GM19463 (cell line): Measurements from ENCODE around the gene ACSF3.

Experiments
- ATAC-seq: cut with Tn5 transposase; IDR thresholded peaks from one replicate; pipeline ENCODE4 v1.9.1; 2021; ENCODE audit warnings: mild to moderate bottlenecking, moderate library complexity; ENCODE audit not compliant: unreplicated experiment

ACSF3 gene

DNA sequence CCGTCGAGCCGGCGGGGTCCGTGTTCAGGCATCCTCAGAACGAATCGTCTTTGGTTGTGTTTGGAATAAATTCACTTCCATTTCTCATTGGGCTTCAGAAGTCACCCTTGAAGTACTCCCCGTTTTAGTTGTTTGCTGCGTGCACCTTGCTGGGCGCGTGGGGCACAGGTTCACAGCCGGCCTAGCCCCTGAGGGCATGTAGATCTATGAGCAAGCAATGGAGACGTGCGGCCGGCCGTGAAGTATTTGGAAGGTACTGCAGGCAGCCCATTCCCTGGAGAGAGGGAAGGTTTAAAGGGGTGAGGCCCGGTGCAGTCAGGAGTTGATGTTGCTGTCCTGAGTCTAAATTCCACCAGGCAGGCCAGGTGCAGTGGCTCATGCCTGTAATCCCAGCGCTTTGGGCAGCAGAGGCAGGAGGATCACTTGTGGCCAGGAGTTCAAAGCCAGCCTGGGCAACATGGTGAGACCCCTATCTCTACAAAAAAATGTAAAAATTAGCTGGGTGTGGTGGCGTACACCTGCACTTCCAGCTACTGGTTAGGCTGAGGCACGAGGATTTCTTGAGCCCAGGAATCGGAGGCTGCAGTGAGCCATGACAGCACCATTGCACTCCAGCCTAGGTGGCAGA, 714 bp downstream of the ACSF3 start:
- no peak for ATAC-seq

DNA sequence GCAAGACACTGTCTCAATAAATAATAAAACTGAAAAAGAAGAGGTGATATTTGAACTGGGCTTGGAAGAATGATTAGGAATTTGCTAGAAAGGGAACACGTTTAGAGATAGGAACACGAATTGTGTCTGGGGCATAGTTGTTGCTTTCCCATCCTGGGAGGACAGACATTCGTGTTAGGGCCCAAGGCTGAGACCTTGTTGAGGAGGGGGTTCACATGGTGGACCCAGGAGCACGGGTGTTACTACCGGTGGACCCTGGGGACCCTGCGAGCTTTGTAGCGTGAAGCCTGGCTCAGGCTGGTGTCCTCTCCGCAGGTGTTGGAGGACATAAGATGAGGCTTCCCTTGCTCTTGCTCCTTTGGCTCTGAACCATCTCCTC, 1.2 kb downstream of the ACSF3 start:
- ATAC-seq = no peak

DNA sequence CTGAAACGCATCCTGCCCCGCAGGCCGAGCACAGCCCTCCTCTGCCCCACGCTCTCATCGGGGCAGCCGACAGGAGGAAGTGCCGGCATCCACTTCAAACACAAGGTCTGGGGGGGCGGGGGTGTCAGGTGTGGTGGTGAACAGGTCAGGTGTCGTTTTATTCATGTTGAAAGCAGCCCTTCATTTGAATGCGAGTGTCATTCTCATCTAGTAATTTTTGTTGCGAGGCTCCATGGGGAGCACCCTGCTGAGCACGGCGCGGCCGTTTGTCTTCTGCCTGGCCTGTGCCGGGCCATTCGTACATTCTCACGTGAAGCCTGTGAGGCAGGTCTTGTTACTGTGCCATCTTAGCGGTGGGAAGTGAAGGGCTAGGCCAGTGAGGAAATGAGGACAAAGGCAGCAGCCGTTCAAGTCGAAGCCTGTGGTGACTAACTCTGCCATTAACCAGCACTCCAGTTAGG, 1.9 kb downstream of the ACSF3 start:
- ATAC-seq = no peak

DNA sequence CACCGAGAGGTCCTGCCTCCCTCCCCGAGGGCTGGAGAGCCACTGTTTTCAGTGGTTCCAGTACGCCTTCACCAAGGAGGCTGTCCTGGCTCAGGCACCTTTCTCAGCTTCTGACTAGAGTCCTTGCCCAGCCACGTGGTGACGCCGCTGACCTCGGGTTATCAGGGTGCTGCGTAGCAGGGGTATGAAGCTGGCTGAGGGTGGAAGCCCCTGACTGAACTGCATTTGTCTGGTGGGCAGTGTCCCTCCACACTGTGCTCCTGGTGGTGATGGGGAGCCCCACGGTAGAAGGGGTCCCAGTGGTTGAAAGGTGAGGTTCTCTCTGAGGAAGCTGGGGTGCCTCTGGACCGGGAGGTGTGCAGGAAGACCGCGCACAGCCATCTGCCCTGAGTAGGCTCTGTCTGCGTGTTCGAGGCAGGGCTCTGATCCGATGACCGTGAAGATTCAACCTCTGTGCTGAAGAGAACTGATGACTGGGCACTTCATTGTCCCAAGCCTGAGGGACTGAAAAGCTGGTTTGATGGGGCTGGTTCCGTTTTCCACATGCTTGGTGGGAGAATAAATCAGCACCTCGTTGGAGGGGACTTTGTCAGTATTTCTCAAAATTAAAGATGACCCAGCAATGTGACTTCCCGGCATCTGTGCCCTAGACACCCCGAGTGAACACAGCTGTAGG, 2.5 kb downstream of the ACSF3 start:
- no peak for ATAC-seq

DNA sequence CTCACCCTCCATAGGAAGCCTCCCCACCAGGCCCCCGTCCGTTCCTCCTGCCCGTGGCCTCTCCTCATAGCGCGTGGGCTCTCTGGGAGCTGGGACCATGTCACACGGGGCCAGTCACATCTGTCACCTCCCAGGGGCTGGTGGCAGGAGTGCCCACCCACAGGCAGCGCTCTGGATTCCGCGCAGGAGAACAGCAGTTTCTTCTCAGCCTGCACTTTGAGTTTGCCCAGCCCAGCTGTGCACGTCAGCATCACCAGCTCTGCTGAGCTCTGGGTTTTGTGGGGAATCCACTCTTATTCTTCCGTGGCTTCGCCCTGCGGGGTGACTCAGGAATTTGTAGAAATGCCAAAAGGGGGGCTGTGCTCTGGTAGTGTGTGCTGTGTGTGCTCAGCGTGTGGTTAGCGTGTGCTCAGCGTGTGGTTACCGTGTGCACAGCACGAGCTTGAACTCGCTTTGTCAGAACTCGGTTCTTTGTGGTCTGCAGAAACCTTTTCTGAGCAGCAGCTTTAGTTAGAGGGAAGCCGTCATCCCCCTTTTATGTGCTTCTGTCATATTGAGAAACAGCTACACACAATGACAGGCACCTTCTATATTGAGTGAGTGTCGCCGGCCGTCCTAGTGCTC, 3.2 kb downstream of the ACSF3 start:
- ATAC-seq = no peak

DNA sequence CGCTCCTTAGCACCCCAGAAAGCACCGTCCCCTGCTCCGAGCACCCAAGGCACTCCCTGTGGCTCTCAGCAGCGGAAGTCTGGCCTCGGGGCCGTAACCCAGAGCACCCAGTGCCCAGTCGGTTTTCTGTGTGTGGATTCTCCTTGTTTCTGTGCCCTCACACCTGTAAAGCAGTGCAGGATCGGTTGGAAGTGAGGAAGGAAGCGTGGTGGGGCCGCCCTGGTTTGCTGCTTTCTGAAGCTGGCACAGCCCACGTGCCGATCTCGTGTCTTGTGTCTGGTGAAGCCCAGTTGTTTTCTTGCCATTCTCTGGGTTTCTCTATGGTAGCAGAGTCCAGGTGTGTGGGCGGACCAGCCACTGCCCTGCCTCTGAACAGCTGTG, 3.7 kb downstream of the ACSF3 start:
- no peak for ATAC-seq

DNA sequence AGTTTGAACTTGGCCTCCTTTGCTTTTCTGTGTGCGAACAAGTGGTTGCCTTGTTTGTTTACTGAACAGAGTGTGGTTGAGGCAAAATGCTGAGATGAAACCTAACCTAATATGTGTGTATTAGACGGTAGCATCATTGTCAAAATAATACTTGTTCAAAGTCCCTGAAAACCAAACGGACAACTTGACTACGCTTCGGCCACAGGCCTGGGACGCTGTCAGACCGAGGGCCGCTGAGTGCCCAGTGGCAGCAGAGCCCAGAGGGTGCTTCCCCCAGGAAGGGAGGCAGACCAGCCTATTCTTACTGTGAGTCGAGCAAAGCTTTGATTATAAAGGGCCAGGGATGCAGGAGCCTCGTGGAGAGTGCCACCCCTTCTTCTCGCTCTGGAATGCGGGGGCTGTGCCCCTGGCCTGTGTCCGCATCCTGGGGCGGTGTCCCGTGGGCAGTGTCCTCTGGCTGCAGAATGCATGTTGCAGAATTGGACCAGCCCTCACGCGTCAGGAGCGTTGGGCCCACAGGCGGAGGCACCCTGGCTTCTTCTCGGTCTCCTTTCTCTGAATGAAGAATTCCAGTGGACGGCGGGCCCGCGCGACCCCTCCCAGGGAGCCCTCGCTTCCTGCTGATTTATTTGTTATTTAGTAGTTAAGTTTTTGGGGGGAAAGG, 5.2 kb downstream of the ACSF3 start:
- ATAC-seq = no peak

DNA sequence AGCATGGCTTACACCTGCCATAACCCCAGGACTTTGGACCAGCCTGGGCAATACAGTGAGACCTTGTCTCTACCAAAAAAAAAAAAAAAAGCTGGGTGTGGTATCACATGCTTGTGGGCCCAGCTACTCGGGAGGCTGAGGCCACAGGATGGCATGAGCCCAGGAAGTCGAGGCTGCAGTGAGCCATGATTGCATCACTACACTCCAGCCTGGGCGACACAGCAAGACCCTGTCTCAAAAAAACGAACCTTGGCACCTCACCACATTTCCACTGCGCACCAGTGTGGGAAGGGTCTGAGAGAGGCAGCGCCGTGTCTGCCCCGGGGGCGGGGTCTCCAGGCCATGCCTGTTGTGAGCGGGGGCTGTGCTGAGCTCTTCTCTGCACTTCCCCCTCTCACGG, 6.3 kb downstream of the ACSF3 start:
- ATAC-seq = no peak

DNA sequence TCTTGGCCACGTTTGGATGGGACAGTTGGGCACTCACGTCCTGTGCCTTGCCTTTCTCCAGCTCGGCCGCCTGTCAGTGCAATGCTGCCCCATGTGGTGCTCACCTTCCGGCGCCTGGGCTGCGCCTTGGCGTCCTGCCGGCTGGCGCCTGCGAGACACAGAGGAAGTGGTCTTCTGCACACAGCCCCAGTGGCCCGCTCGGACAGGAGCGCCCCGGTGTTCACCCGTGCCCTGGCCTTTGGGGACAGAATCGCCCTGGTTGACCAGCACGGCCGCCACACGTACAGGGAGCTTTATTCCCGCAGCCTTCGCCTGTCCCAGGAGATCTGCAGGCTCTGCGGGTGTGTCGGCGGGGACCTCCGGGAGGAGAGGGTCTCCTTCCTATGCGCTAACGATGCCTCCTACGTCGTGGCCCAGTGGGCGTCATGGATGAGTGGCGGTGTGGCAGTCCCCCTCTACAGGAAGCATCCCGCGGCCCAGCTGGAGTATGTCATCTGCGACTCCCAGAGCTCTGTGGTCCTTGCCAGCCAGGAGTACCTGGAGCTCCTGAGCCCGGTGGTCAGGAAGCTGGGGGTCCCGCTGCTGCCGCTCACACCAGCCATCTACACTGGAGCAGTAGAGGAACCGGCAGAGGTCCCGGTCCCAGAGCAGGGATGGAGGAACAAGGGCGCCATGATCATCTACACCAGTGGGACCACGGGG, 7.1 kb downstream of the ACSF3 start:
- no peak for ATAC-seq

DNA sequence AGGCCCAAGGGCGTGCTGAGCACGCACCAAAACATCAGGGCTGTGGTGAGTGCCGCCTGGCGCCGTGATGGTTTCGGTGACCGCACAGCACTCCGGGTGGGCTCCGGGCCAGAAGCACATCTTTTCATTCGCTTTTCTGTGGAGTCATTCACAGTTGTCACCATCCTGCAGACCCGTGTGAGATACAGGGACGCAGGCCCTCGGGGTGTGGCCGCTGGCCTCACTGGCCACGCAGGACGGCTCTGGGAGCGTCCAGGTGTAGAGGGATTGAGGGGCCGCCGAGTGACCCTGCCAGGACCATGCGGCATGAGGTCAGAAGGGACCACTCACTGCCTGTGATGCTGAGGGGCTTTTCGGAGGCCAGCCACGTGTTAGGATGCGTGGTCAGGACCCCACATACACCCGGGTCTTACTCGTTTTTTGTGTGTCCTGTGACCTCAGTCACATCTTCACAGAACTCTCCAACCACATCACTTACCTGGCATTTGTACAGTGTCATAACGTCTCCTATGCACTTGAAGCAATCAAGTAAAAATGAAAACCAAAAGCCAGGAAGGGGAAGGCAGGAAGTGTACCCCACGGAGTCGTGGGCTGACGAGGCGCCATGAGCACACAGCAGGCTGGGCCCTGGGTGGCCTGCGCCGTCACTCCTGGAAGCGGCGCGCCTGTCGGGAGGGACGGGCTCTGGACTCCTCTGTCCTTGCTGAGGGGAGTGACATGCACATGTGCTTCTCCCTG, 7.8 kb downstream of the ACSF3 start:
- no peak for ATAC-seq

DNA sequence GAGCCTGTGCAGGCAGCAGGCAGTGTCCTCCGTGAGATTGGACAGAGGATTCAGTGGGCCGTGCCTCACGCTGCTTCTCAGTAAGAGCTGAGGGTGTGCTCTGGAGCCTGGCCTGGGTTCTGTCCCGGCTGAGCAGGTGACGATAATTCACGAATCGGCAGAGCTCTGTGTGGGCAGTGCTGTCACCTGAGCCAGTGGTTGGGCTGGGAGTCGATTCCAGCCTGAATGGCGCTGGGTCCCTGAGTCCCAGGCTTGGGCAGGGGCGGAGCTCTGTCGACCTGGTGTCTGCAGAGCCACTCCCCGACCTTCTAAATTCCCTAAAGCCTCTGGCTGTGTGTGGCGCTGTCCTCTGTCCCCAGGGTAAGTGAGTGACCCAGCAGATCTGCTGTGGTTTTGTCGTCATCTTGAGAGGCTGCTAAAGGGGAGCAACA, 8.4 kb downstream of the ACSF3 start:
- no peak for ATAC-seq

DNA sequence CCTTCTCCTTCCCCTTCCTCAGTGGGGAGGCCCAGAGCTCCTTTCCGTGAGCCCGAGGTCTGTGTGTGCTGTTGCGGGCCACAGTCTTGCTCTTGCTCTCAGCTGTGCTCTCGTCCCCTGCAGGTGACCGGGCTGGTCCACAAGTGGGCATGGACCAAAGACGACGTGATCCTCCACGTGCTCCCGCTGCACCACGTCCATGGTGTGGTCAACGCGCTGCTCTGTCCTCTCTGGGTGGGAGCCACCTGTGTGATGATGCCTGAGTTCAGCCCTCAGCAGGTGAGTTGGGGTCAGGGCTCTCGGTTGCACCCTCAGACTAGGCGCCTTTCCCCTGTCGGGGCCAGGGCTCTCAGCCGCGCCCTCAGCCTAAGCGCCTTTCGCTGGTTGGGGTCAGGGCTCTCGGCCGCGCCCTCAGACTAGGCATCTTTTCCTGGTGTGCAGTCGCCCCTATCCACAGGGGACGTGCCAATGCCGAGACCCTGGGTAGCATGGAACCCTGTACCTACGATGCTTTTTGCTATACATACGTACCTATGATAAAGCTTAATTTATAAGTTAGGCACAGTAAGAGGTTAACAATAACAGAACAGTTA, 8.9 kb downstream of the ACSF3 start:
- no peak for ATAC-seq

DNA sequence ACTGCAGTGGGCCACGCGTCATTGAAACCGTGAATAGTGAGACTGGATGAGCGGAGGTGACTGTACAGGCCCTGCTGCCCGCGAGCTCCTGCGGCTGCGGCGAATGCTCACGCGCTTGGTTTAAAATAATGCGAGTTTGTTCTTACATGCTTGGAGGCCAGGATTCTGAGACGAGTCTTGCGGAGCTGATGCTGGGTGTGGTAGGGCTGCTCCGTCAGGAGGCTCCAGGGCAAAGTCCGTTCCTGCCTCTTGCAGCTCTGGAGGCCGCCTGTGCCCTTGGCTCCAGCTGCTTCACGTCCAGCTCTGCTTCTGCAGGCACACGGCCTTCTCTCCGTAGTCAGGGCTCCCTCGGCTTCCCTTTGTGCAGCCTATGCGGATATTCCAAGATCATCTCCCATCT, 9.5 kb downstream of the ACSF3 start:
- ATAC-seq = no peak

DNA sequence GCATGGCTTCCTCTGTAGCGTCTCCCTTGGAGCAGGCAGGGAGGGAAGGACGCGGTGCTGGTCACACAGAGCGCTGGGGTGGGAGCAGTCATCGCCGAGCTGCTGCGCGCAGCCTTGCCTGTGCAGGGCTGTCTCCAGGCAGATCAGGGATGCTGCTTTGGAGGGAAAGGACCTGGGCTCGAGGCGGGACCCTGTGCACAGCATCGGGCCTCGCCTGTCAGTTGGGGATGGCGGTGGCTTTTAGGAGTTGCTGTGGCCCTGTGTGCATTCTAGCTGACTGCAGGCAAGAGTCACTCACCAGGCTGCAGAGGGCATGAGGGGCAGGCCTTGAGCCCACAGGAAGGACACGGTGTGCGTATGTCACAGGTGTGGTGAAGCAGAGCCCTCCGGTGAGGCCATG, 10.1 kb downstream of the ACSF3 start:
- no peak for ATAC-seq

DNA sequence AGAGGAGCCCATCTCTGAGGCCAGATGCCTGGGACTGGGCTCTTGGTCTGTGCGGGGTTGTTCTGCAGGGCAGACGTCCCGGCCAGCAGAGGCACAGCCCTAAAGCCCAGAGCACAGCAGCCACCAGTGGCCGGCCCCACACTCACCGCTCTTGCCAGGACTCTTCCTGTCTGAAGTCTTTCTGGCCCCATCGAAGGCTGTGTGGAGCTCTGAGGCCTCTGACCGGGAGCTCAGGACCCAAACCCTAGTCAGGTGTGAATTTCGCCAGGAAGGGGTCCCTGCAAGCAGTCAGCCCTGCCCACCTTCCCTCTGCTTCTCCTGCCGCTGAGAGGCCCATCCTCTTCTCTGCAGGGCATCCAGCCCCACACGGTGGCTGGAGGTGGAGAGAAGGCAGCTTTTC, 10.7 kb downstream of the ACSF3 start:
- ATAC-seq = no peak

DNA sequence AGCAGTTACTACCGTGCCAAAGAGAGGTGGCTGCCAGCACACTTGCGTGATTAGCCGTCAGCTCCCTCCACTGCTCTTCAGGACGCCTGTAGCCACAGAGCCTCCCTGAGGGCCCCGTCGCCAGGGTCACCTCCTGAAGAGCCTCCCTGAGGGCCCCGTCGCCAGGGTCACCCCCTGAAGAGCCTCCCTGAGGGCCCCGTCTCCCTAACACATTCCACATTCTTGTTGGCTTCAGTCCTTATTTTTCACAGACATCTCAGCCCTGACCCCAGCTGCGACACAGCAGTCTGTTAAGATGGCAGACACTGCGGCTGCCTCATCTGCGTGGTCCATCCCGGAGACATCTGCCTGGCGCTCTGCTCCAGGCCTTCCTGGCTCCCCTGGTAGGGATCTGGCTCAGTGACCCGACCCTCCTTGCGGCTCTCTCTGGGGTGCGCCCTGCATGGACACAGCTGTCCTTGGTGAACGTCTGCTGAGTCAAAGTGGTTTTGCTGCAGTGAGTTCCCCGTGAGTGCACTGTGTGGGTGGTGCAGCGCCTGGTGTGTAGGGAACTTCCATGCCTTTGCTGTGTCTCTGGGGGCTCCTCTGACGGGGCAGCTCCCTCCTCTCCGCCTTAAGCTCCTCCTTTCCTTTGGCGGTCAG, 11.4 kb downstream of the ACSF3 start:
- ATAC-seq = no peak

DNA sequence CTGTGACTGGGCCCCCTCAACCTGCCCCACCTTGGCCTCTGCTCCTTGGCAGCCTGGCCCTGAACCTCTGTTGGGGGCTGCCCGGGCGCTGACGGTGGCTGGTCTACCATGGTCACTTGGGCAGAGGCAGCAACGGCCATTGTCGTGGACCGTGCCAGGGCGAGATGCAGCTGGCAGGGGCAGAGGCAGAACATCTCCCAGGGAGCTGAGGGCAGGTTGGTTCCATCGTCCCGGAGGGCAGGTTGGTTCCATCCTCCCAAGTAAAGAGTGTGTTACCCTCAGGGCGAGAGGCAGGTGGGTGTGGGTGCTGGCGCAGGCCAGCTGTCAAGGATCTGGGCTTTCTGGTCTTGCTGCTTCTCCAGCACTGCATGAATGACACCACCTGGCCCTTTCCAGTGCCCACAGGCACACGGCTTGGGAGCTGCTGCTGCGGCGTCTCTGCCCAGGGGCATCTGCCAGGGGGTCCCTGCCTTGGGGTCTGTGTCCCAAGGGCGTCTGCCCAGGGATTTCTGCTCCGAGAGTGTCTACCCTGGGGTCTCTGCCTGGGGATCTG, 12.0 kb downstream of the ACSF3 start:
- ATAC-seq = no peak

DNA sequence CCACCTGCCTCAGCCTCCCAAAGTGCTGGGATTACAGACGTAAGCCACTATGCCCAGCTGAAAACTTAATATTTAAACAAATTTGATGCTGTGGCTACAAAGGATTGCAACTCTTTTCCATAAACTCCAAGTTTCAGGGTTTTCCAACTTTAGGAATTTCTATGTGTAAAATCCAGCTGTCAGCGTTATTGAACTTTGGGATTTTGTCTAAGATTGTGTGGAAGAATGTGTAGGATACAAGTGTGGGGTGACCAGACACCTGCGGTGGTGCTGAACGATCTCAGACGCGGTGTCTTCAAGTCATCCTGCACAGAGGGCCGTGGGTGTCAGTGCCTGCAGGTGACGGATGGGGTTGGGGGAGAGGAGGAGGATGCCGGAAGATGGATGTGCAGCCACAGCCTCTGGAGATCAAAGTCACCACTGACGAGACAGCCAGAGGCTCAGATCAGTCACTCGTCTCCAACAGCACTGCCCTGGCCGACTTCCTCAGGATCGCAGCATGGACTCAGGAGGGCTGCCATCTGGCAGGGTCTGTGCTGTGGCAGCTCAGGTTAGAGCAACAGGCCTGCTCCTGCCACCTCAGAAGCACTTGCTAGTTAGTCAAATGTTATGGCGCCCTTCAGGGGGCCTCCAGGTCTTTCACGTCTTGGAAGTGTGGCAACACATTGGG, 13.0 kb downstream of the ACSF3 start:
- ATAC-seq = no peak

DNA sequence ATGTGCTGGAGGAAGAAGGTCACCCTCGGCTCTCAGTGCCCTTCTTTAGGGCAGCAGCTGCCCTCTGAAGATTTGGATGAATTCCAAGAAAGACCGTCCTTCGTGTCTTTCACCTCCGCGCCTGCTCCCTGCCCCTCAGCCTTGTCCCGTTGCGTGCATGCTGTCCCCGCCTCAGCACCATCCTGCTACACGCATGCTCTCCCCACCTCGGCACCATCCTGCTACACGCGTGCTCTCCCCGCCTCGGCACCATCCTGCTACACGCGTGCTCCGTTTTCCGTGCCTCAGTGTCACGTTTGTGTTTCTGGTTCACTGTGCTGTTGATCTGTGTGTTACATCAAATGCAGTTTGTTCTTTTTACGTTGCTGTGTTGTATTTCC, 13.5 kb downstream of the ACSF3 start:
- no peak for ATAC-seq
